Testis (tissue), 3 donors: ENCODE results near the gene CCDC106. TPM values are rescaled to one million over a fixed set of nuclear protein-coding genes. Genes with fewer than 3 reads are reported as not detected.

Experiments used
- DNase-seq: peaks from one replicate; pipeline ENCODE4 v3.0.0-alpha.2; 2019
- H3K27ac ChIP-seq, 2 donors: fragments of 200-600 bp; sonication (generic); one replicate each; pipeline ENCODE4 v1.5.1; 2019
- H3K27me3 ChIP-seq: fragments of 200-600 bp; sonication (generic); one replicate; pipeline ENCODE4 v1.5.1; 2019
- H3K36me3 ChIP-seq: fragments of 200-600 bp; sonication (generic); one replicate; pipeline ENCODE4 v1.5.1; 2017; ENCODE audit warnings: low read depth; ENCODE audit errors: missing control alignments
- H3K4me1 ChIP-seq: fragments of 200-600 bp; sonication (generic); one replicate; pipeline ENCODE4 v1.5.1; 2019
- H3K4me3 ChIP-seq, 2 donors: fragments of 200-600 bp; sonication (generic); one replicate each; pipeline ENCODE4 v1.5.1; 2017 to 2019
- H3K9me3 ChIP-seq: fragments of 200-600 bp; sonication (generic); one replicate; pipeline ENCODE4 v1.5.1; 2017
- CTCF ChIP-seq, 3 experiments: fragments of 450-650 bp in 2 of 3; fragments of 200-600 bp in 1 of 3; sonication (generic) in 1 of 3; IDR thresholded peaks; one replicate each; pipeline ENCODE4 v1.5.1; 2016 to 2019; ENCODE audit warnings: antibody characterized with exemption in 3 of 3, mild to moderate bottlenecking in 2 of 3, moderate library complexity in 1 of 3
- POLR2A ChIP-seq: fragments of 450-650 bp; IDR thresholded peaks from one replicate; pipeline ENCODE4 v1.6.1; 2017; ENCODE audit warnings: antibody characterized with exemption, mild to moderate bottlenecking, moderate library complexity
- WGBS, 2 donors: methylation state at CpG; one replicate each; pipeline ENCODE4 v1.1.5; 2018; 5-methylcytosine and 5-hydroxymethylcytosine counted together
- intact Hi-C: fragments of 100-400 bp; cut with DNase I; formaldehyde crosslinking; loops from one replicate; pipeline ENCODE4 v1.15.1; 2023; ENCODE audit warnings: low total_unique reads
- polyA plus RNA-seq: library from polyadenylated mRNA; stranded (reverse); fragments of 350-450 nt; fragmentation: Illumina TruSeq; extraction: RNeasy Lipid Tissue Mini Kit (QIAGEN cat#74804); gene quantifications from one replicate; pipeline ENCODE4 v1.2.3, GENCODE V29; 2014; ENCODE audit warnings: low read depth, low replicate concordance; ENCODE audit not compliant: insufficient read depth
- total RNA-seq, 2 donors: library from RNA; depleted of rRNA; stranded (reverse); fragments of >200 nt; gene quantifications; one replicate each; pipeline ENCODE4 v1.2.3, GENCODE V29; 2016

Gene CCDC106
- total and polyA plus RNA-seq, 3 donors from 2014 or later, result 34.5 to 84.9 (median 57.0) TPM

- no peak for DNase-seq
- H3K36me3 ChIP-seq, result no peaks in the 10 kb centered on the region
- H3K9me3 ChIP-seq, result no peaks in the 10 kb centered on the region
- H3K27me3 ChIP-seq, result no peaks in the 10 kb centered on the region
- H3K4me1 ChIP-seq, result peaks cover 24% of the 10 kb centered on the region
- intact Hi-C loops, result no loop called here
- 53 to 60% methylated on average over 24 to 70 of the region's 71 CpGs for WGBS, 2 donors
- H3K4me3 ChIP-seq, result peak overlapping the region; percentile 82 to 97
- peak overlapping the region; percentile 96 to 100 for H3K27ac ChIP-seq
- TF ChIP-seq CTCF (IDR thresholded peaks at IDR 0.05) (no peak), POLR2A (no peak)
These were observed 4.5 kb downstream of the CCDC106 start for GRCh38 chr19:55652311-55653128.

DNA sequence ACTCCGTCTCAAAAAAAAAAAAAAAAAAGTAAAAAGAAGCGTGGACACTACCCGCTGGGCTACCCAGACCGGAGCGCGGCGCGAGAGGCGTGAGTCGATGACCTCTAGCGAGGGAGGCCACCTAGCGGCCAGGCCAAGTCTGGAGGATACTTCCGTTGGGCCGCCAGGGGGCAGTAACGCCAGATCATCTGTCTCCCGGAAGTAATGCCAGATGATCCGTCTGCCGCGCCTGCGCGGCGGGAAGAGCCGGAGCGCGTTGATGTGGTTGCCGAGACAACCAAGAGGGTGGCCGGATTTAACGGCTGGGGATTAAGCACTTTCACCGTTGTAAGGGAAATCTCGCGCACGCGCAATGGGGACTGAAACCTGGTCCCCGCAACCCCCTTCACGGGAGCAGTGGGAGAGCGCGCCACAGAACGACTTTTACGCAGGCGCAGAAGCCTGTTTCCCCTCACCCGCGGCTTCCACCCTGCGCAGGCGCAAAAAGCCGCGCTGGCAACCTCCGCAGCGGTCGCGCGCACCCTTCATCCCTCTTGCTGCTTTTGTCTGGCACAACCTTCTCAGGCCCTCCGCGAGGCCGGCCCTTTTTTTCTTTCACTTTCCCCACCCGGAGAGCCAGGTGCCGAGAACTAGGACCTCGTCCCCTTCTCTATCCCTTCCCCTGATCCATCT is 5.8 kb downstream of the CCDC106 start:
- H3K27ac ChIP-seq, result peak overlapping the region; percentile 96 to 100
- H3K36me3 ChIP-seq, result no peaks in the 10 kb centered on the region
- peak; percentile 97 for DNase-seq
- intact Hi-C loops, result no loop called here
- H3K4me3 ChIP-seq, result peak overlapping the region; percentile 82 to 97
- peaks cover 36% of the 10 kb centered on the region for H3K4me1 ChIP-seq
- TF ChIP-seq POLR2A (peak; percentile 18), CTCF (IDR thresholded peaks at IDR 0.05) (peak; percentile 97 to 100 (median 100))
- no peaks in the 10 kb centered on the region for H3K27me3 ChIP-seq
- H3K9me3 ChIP-seq, result no peaks in the 10 kb centered on the region
- 0% methylated on average over 47 to 56 of the region's 57 CpGs for WGBS, 2 donors

GRCh38 chr19:55654323-55654867 is 6.4 kb downstream of the CCDC106 start:
- H3K4me3 ChIP-seq, result peak overlapping the region; percentile 82 to 97
- intact Hi-C loops, result no loop called here
- no peak for TF ChIP-seq CTCF (IDR thresholded peaks at IDR 0.05)
- no peak for TF ChIP-seq POLR2A
- no peaks in the 10 kb centered on the region for H3K36me3 ChIP-seq
- peak; percentile 100 for DNase-seq
- H3K4me1 ChIP-seq, result peaks cover 38% of the 10 kb centered on the region
- H3K27ac ChIP-seq, result peak overlapping the region; percentile 96 to 100
- no peaks in the 10 kb centered on the region for H3K27me3 ChIP-seq
- no peaks in the 10 kb centered on the region for H3K9me3 ChIP-seq
- WGBS, 2 donors, result 0 to 1% methylated on average over 41 to 51 of the region's 52 CpGs

DNA sequence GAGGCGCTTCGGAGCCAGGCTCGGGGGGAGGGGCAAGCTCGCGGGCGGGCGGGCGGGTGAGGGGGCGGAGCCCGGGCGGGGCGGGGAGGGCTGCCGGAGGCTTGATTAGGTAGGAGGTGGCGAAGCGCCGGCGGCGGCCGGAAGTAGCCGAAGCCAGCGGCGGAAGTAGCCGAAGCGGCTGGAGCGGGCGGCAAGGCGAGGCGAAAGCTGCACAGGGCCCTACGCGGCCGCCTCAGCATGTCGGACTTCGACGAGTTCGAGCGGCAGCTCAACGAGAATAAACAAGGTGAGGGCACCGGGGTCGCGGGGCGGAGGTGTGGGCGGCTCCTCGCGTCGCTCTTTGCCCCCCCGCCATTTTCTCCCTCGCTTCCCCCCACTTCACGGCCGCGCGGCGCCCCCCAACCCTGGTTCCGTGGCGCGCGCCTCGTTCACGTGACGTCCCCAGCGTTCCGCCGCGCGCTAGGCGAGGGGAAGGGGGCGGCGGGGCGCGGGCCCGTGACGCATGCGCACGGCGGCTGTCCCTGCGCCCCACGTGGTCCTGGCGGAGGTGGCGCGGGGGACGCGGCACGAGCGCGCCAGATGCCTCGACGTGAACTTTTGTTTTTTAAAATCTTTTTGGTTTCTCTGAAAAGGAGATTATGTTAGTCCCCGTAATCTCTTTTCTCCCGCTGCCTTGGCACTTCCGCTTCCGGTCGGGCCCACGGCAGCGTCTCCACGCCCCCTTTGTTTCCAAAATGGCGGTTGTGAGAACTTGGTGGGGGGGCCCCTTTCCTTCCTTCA is 7.0 kb downstream of the CCDC106 start, which contains the start of gene U2AF2:
Gene U2AF2 (plus strand): TSS at position 168 of the 780 bp plus-strand sequence. CDS start 70 bp downstream, at position 238.
- Histone ChIP-seq H3K4me1 (peaks cover 43% of the 10 kb centered on the region), H3K36me3 (no peaks in the 10 kb centered on the region), H3K27me3 (no peaks in the 10 kb centered on the region), H3K4me3 (peak within 1 kb of the TSS; percentile 82 to 97), H3K27ac (peak within 1 kb of the TSS; percentile 96 to 100), H3K9me3 (no peaks in the 10 kb centered on the region)
- 1% methylated on average over 56 to 93 of the region's 95 CpGs for WGBS, 2 donors
- peak; percentile 97 for DNase-seq
- TF ChIP-seq POLR2A (no peak), CTCF (IDR thresholded peaks at IDR 0.05) (no peak)
- intact Hi-C loops, result no loop called here
